Measurements from ENCODE around the gene JAM3.
"Not testable (repeated sequence)": the region's sequence is repeated elsewhere in the genome, so short reads cannot be mapped to it uniquely, and the experiment has no call there.

The JAM3 gene

GRCh38 chr11:134110252-134110815 is 41.5 kb downstream of the JAM3 start:
- no peak for DNase-seq

GRCh38 chr11:134113787-134114186 is 44.9 kb downstream of the JAM3 start:
- DNase-seq, result not testable (repeated sequence)

GRCh38 chr11:134116210-134116609 is 47.3 kb downstream of the JAM3 start:
- no peak for DNase-seq

- no peak for DNase-seq
Measured at GRCh38 chr11:134118006-134118405, 49.1 kb downstream of the JAM3 start.

- DNase-seq, result no peak
Measured at GRCh38 chr11:134119094-134119493, 50.2 kb downstream of the JAM3 start.

GRCh38 chr11:134120143-134120850 is 51.4 kb downstream of the JAM3 start:
- DNase-seq, result peak; percentile 73

GRCh38 chr11:134120921-134121526 is 52.2 kb downstream of the JAM3 start:
- DNase-seq, result peak; percentile 46

- no peak for DNase-seq
Measured at GRCh38 chr11:134124660-134125451, 56.0 kb downstream of the JAM3 start.

GRCh38 chr11:134125507-134125906 is 56.6 kb downstream of the JAM3 start:
- DNase-seq, result no peak

GRCh38 chr11:134126217-134126822 is 57.4 kb downstream of the JAM3 start:
- DNase-seq, result peak; percentile 77

- no peak for DNase-seq
Measured at GRCh38 chr11:134131628-134132244, 62.9 kb downstream of the JAM3 start.

- DNase-seq, result no peak
Measured at GRCh38 chr11:134132808-134133207, 63.9 kb downstream of the JAM3 start.

GRCh38 chr11:134134167-134134566 is 65.3 kb downstream of the JAM3 start:
- DNase-seq, result no peak

- no peak for DNase-seq
Measured at GRCh38 chr11:134138376-134138775, 69.5 kb downstream of the JAM3 start.

- no peak for DNase-seq
Measured at GRCh38 chr11:134139303-134139872, 70.5 kb downstream of the JAM3 start.

- DNase-seq, result peak; percentile 77
Measured at GRCh38 chr11:134139873-134140331, 71.0 kb downstream of the JAM3 start.

- no peak for DNase-seq
Measured at GRCh38 chr11:134140961-134141490, 72.2 kb downstream of the JAM3 start.

- no peak for DNase-seq
Measured at GRCh38 chr11:134142536-134142935, 73.7 kb downstream of the JAM3 start.

GRCh38 chr11:134143801-134144200 is 74.9 kb downstream of the JAM3 start:
- DNase-seq, result no peak

- DNase-seq, result no peak
Measured at GRCh38 chr11:134144744-134145143, 75.9 kb downstream of the JAM3 start.

GRCh38 chr11:134145715-134146114 is 76.8 kb downstream of the JAM3 start:
- DNase-seq, result no peak

GRCh38 chr11:134146598-134146997 is 77.7 kb downstream of the JAM3 start:
- DNase-seq, result no peak
